Measurements from ENCODE around the gene TVP23A. TPM values are rescaled to one million over a fixed set of nuclear protein-coding genes. Genes with fewer than 3 reads are reported as not detected.

The TVP23A gene
- total RNA-seq, 1 donor from 2014 or later: 0.07 TPM

DNA sequence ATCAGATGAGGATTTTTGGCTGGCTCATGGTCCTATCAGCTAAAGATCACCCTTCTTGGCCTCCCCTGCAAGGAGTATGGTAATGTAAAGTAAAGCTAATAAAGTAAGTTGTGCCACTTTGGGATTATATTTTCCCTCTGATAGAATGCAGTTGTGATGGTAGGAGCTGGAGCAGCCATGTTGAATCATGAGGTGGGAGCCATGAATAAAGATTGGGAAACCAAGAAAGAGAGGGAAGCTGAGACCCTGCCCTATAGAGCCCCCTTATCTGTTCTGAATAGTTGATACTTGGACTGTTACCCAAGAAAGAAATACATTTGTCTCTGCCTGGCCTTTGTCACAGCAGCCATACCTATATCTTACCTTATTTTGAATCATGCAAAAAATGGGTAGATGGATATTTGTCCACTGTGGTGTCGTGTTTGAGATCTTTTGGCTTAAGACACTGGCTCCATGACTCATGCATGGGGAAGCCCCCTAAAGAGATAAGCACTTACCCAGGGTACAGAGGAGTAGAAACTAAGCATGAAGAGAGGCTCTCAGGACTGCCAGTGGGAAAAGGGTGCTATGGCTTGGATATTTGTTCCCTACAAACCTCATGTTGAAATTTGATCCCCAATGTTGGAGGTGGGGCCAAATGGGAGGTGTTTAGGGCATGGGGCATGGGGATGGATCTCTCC, 17.7 kb upstream of the TVP23A start:
- Mint-ChIP-seq H3K27me3 (ENCODE audit: low read depth) (peaks cover 48% of the 10 kb centered on the region), H3K27ac (ENCODE audit: unreplicated experiment) (no peak overlapping the region), H3K36me3 (ENCODE audit: low read depth) (no peaks in the 10 kb centered on the region), H3K9me3 (ENCODE audit: low read depth) (no peaks in the 10 kb centered on the region), H3K4me3 (ENCODE audit: unreplicated experiment) (no peak overlapping the region), H3K4me1 (ENCODE audit: low read depth) (no peaks in the 10 kb centered on the region)
- TF ChIP-seq, protein P1, sequence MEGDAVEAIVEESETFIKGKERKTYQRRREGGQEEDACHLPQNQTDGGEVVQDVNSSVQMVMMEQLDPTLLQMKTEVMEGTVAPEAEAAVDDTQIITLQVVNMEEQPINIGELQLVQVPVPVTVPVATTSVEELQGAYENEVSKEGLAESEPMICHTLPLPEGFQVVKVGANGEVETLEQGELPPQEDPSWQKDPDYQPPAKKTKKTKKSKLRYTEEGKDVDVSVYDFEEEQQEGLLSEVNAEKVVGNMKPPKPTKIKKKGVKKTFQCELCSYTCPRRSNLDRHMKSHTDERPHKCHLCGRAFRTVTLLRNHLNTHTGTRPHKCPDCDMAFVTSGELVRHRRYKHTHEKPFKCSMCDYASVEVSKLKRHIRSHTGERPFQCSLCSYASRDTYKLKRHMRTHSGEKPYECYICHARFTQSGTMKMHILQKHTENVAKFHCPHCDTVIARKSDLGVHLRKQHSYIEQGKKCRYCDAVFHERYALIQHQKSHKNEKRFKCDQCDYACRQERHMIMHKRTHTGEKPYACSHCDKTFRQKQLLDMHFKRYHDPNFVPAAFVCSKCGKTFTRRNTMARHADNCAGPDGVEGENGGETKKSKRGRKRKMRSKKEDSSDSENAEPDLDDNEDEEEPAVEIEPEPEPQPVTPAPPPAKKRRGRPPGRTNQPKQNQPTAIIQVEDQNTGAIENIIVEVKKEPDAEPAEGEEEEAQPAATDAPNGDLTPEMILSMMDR (IDR thresholded peaks at IDR 0.05): no peak
- no peak for DNase-seq (ENCODE audit: low spot score)

DNA sequence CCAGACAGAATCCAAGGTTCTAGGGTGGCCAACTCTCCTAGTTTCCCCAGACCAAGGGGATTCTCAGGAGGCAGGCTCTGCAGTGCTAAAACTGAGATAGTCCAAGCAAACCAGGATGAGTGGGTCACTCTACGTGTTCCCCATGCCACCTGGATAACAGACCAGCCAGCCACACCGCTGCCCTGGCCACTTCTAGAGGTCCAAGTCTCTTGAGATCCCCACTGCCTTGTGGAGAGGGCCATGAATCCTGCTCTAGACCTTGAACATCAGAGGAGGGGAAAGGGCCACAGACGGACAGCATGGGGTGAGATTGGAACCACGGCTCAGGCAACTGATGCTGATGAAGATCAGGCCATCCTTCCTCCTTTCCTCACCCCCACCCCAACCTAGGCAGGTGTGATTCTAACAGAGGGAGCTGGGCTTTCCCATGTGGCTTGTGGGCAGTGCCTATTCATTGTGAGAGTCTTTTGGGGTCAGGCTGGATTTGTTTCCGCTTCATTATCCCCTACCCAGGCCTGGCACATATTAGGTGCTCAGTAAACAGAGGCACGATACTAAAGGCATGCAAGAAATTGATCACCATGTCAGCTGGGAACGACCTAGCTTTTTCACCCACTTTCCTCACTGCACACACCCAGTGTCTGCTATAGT, 16.8 kb upstream of the TVP23A start:
- no peak overlapping the region for H3K4me3 Mint-ChIP-seq (ENCODE audit: unreplicated experiment)
- H3K27ac Mint-ChIP-seq (ENCODE audit: unreplicated experiment): no peak overlapping the region
- H3K4me1 Mint-ChIP-seq (ENCODE audit: low read depth): no peaks in the 10 kb centered on the region
- H3K27me3 Mint-ChIP-seq (ENCODE audit: low read depth): peaks cover 40% of the 10 kb centered on the region
- TF ChIP-seq, protein P1 (IDR thresholded peaks at IDR 0.05): no peak
- DNase-seq (ENCODE audit: low spot score): no peak
- no peaks in the 10 kb centered on the region for H3K9me3 Mint-ChIP-seq (ENCODE audit: low read depth)
- H3K36me3 Mint-ChIP-seq (ENCODE audit: low read depth): no peaks in the 10 kb centered on the region

DNA sequence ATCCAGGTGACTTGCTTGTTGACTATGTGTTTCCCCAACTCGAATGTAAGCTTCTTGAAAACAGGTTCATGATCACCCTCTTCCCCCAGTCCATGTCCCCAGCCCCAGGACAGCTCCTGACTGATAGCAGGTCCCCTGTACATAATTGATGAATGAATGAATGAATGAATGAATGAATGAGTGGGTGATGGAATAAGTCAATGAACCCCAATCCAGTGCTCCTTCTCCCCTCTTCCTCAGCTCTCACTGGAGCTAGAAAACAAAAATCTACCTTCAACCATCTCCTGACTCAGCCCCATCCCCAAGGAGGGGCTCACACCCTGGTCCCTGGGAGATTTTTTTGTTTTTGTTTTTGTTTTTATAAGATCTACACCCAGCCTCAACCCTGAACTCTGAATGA, 16.2 kb upstream of the TVP23A start:
- no peak for DNase-seq (ENCODE audit: low spot score)
- H3K9me3 Mint-ChIP-seq (ENCODE audit: low read depth): no peaks in the 10 kb centered on the region
- H3K36me3 Mint-ChIP-seq (ENCODE audit: low read depth): no peaks in the 10 kb centered on the region
- no peak overlapping the region for H3K4me3 Mint-ChIP-seq (ENCODE audit: unreplicated experiment)
- H3K4me1 Mint-ChIP-seq (ENCODE audit: low read depth): peaks cover 1% of the 10 kb centered on the region
- H3K27ac Mint-ChIP-seq (ENCODE audit: unreplicated experiment): no peak overlapping the region
- TF ChIP-seq, protein P1 (IDR thresholded peaks at IDR 0.05): no peak
- H3K27me3 Mint-ChIP-seq (ENCODE audit: low read depth): peaks cover 36% of the 10 kb centered on the region

DNA sequence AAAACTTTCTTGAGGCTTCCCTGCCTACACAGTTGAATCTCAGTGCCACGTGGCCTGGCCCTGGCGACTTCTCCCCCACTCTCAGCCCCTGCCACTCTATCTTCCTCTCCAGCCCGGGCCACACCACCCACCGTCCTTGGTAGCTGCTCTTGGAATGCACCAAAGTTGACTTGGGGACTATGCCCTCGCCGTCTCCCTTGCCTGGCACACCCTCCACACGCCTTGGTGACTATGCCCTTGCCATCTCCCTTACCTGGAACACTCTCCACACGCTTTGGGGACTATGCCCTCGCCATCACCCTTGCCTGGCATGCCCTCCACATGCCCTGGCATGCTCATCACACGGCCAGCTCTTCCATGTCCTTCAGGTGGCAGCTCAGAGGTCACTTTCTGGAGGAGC, 15.5 kb upstream of the TVP23A start:
- DNase-seq (ENCODE audit: low spot score): no peak
- TF ChIP-seq, protein P1 (IDR thresholded peaks at IDR 0.05): no peak
- no peak overlapping the region for H3K4me3 Mint-ChIP-seq (ENCODE audit: unreplicated experiment)
- H3K27me3 Mint-ChIP-seq (ENCODE audit: low read depth): peaks cover 33% of the 10 kb centered on the region
- H3K36me3 Mint-ChIP-seq (ENCODE audit: low read depth): no peaks in the 10 kb centered on the region
- peaks cover 8% of the 10 kb centered on the region for H3K4me1 Mint-ChIP-seq (ENCODE audit: low read depth)
- H3K9me3 Mint-ChIP-seq (ENCODE audit: low read depth): no peaks in the 10 kb centered on the region
- H3K27ac Mint-ChIP-seq (ENCODE audit: unreplicated experiment): no peak overlapping the region

DNA sequence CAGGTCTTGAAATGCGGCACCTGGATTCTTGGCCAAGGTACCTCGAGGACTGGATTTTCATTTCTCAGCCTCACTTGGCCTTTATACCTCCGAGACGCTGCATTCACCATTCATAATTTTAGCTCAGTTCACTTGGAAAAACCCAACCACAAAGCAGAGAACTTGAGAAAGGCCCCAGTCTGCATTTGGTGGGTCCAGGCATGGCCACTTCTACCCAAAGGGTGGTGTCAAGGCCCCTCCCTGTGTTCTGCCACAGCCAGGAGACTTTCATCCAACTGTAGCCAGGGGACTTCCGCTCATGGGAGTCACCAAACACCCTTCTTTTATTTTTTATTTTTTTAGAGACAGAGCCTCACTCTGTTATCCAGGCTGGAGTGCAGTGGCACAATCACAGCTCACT, 14.7 kb upstream of the TVP23A start:
- TF ChIP-seq, protein P1 (IDR thresholded peaks at IDR 0.05): no peak
- Mint-ChIP-seq H3K9me3 (ENCODE audit: low read depth) (no peaks in the 10 kb centered on the region), H3K4me3 (ENCODE audit: unreplicated experiment) (no peak overlapping the region), H3K27ac (ENCODE audit: unreplicated experiment) (no peak overlapping the region), H3K36me3 (ENCODE audit: low read depth) (no peaks in the 10 kb centered on the region), H3K27me3 (ENCODE audit: low read depth) (peaks cover 30% of the 10 kb centered on the region), H3K4me1 (ENCODE audit: low read depth) (peaks cover 16% of the 10 kb centered on the region)
- DNase-seq (ENCODE audit: low spot score): no peak

Data from chondrocyte (in vitro differentiated cells).